Endothelial cell (in vitro differentiated cells): ENCODE measurements around the gene INAFM2. TPM values are rescaled to one million over a fixed set of nuclear protein-coding genes. Genes with fewer than 3 reads are reported as not detected.

Experiments used
- DNase-seq: peaks from one replicate; pipeline ENCODE4 v3.0.0; 2021; ENCODE audit warnings: low spot score
- H3K27ac Mint-ChIP-seq: one replicate; pipeline ENCODE4 v1.8.0; 2021; ENCODE audit warnings: mixed read lengths, inconsistent platforms; ENCODE audit not compliant: unreplicated experiment
- H3K27me3 Mint-ChIP-seq: one replicate; pipeline ENCODE4 v1.8.0; 2021; ENCODE audit warnings: mild to moderate bottlenecking, moderate library complexity, mixed read lengths, inconsistent platforms; ENCODE audit not compliant: unreplicated experiment
- H3K36me3 Mint-ChIP-seq: one replicate; pipeline ENCODE4 v1.8.0; 2021; ENCODE audit warnings: mild to moderate bottlenecking, low read depth, mixed read lengths, inconsistent platforms; ENCODE audit not compliant: unreplicated experiment
- H3K4me1 Mint-ChIP-seq: one replicate; pipeline ENCODE4 v1.8.0; 2021; ENCODE audit warnings: mild to moderate bottlenecking, mixed read lengths, inconsistent platforms; ENCODE audit not compliant: unreplicated experiment
- H3K4me3 Mint-ChIP-seq: one replicate; pipeline ENCODE4 v1.8.0; 2021; ENCODE audit warnings: mild to moderate bottlenecking, mixed read lengths, inconsistent platforms; ENCODE audit not compliant: unreplicated experiment
- H3K9me3 Mint-ChIP-seq: one replicate; pipeline ENCODE4 v1.8.0; 2021; ENCODE audit warnings: mixed read lengths, inconsistent platforms; ENCODE audit not compliant: unreplicated experiment
- total RNA-seq: library from RNA; stranded (reverse); fragmentation: NEBNext Ultra II Directional; extraction: Animal tissue kit (Norgen Biotek cat#: 25700); gene quantifications from one replicate; pipeline ENCODE4 v1.2.1, GENCODE V29; 2021; ENCODE audit not compliant: unreplicated experiment
- TF ChIP-seq, protein P1 (sequence below): fragments of 200-600 bp; sonication (generic); IDR thresholded peaks from one replicate; pipeline ENCODE4 v1.5.0; 2021; ENCODE audit warnings: antibody characterized with exemption; ENCODE audit not compliant: unreplicated experiment

INAFM2 gene
- total RNA-seq, 1 donor from 2014 or later = 17.7 TPM

GRCh38 chr15:40372981-40373380 lies 49.5 kb downstream of the INAFM2 start:
- H3K36me3 Mint-ChIP-seq = peaks cover 3% of the 10 kb centered on the region
- TF ChIP-seq, protein P1, sequence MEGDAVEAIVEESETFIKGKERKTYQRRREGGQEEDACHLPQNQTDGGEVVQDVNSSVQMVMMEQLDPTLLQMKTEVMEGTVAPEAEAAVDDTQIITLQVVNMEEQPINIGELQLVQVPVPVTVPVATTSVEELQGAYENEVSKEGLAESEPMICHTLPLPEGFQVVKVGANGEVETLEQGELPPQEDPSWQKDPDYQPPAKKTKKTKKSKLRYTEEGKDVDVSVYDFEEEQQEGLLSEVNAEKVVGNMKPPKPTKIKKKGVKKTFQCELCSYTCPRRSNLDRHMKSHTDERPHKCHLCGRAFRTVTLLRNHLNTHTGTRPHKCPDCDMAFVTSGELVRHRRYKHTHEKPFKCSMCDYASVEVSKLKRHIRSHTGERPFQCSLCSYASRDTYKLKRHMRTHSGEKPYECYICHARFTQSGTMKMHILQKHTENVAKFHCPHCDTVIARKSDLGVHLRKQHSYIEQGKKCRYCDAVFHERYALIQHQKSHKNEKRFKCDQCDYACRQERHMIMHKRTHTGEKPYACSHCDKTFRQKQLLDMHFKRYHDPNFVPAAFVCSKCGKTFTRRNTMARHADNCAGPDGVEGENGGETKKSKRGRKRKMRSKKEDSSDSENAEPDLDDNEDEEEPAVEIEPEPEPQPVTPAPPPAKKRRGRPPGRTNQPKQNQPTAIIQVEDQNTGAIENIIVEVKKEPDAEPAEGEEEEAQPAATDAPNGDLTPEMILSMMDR = no peak
- H3K4me1 Mint-ChIP-seq = peaks cover 27% of the 10 kb centered on the region
- peak overlapping the region; percentile 83 for H3K27ac Mint-ChIP-seq
- peaks cover 8% of the 10 kb centered on the region for H3K27me3 Mint-ChIP-seq
- DNase-seq = no peak
- no peaks in the 10 kb centered on the region for H3K9me3 Mint-ChIP-seq
- no peak overlapping the region for H3K4me3 Mint-ChIP-seq

Other genes starting within 250 kb of the INAFM2 start
- gene BMF, start 214.8 kb upstream of the INAFM2 start, total RNA-seq = 153 TPM
- 11.9 TPM for gene BUB1B, start 162.6 kb upstream of the INAFM2 start, total RNA-seq
- gene PAK6, start 84.6 kb upstream of the INAFM2 start, total RNA-seq = 0.31 TPM
- gene ANKRD63, start 40.6 kb upstream of the INAFM2 start, total RNA-seq = not detected
- 71.3 TPM for gene PLCB2, start 15.8 kb upstream of the INAFM2 start, total RNA-seq
- gene CCDC9B, start 17.2 kb downstream of the INAFM2 start, total RNA-seq = 0.92 TPM
- gene PHGR1, start 27.3 kb downstream of the INAFM2 start, total RNA-seq = not detected
- 3.6 TPM for gene DISP2, start 34.5 kb downstream of the INAFM2 start, total RNA-seq
- 26.0 TPM for gene KNSTRN, start 59.0 kb downstream of the INAFM2 start, total RNA-seq
- 56.2 TPM for gene IVD, start 82.1 kb downstream of the INAFM2 start, total RNA-seq
- gene BAHD1, start 117.3 kb downstream of the INAFM2 start, total RNA-seq = 20.4 TPM
- gene CHST14, start 147.3 kb downstream of the INAFM2 start, total RNA-seq = 36.5 TPM
- gene CCDC32, start 241.3 kb downstream of the INAFM2 start, total RNA-seq = 40.4 TPM
- gene RPUSD2, start 245.6 kb downstream of the INAFM2 start, total RNA-seq = 11.5 TPM